ENCODE measurements around the gene TBC1D24.

Gene TBC1D24

DNA sequence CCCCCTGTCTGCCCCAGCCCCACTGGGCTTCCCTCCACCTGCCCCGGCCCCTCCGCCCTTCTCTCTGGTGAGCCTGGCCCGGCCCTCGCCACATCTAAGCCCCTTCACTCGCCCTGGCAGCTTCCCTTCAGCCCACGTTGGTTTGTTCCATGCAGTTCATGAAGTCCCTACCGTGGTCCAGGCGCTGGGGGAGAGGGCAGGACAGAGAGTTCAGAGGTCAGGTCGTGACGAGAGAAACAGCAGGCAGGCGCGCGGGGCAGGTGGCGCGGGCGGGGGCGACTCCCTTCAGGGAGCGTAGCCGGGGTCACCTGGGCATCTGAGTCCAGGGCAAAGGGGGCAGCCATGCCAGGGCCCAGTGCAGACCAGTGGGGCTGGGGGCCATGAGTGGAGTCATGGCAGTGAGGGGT lies 23.9 kb upstream of the TBC1D24 start:
- DNase-seq: no peak

DNA sequence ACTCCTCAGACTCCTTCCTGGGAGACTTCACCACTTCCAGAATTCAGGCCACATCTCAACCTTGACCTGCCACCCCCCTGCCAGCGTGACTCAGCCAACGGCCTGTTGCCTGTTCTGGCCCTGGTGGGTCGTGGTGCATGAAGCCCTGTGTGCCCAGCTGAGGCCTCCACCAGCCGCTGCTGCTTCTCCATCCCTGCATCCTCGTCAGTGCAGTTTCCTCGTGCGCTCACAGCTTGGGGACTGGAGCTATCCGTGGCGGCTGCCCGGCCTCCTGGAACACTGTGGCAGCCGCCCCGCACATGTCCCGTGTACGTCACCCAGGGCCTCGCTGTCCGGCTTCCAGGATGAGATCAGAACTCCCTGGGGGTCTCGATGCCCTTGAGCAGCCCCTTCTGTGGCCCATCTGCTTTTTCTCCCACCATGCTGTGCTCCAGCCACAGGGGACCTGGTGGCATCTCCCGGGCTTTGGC lies 23.0 kb upstream of the TBC1D24 start:
- DNase-seq: no peak

DNA sequence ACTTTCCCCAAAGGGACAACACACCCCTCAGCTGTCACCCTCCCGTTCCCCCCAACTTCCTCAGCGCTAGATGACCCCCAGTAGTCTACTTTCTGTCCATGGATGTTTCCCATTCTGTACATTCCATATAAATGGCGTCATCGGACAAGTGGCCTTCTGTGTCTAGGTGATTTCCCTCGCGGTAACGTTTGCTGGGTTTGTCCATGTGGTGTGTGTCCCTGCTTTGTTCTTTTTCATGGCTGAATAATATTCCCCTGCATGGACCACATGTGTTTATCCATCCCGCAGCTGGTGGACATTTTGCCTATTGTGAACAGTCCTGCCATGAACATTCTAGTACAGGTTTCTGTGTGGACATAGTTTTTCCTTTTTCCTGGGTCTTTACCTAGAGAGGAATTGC lies 22.3 kb upstream of the TBC1D24 start:
- DNase-seq: no peak

GRCh38 chr16:2455081-2455845 lies 19.7 kb upstream of the TBC1D24 start:
- no peak for DNase-seq

DNA sequence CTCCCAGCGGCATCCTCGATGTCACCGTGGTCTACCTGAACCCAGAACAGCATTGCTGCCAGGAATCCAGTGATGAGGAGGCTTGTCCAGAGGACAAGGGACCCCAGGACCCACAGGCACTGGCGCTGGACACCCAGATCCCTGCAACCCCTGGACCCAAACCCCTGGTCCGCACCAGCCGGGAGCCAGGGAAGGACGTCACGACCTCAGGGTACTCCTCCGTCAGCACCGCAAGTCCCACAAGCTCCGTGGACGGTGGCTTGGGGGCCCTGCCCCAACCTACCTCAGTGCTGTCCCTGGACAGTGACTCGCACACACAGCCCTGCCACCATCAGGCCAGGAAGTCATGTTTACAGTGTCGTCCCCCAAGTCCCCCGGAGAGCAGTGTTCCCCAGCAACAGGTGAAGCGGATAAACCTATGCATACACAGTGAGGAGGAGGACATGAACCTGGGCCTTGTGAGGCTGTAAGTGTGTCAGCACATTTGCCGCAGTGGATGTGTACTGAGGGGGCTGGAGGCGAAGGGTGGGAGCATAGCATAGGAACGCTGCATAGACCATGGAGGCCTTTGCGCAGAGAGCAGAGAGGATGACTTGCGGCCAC lies 18.3 kb upstream of the TBC1D24 start:
- no peak for DNase-seq

DNA sequence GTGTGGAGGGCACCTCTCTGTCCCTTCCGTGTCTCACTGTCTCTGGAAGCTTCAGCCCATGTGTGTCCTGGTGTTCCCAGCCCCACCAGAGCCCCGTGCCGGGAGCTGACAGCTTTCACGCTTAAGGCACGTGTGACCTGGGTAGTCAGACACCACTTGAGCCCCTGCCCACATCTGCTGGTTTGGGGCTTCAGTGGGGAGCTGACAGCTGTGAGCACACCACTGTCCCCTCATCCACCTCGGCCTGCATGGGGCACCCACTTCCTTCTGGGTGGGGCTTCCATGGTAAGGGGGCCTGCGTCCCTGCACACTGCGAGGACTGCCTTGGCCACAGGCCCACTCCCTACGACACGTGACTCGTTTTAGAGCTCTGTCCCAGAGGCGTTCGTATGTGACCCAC lies 17.7 kb upstream of the TBC1D24 start:
- no peak for DNase-seq

- no peak for DNase-seq
These were observed 17.0 kb upstream of the TBC1D24 start for GRCh38 chr16:2457946-2458345.

DNA sequence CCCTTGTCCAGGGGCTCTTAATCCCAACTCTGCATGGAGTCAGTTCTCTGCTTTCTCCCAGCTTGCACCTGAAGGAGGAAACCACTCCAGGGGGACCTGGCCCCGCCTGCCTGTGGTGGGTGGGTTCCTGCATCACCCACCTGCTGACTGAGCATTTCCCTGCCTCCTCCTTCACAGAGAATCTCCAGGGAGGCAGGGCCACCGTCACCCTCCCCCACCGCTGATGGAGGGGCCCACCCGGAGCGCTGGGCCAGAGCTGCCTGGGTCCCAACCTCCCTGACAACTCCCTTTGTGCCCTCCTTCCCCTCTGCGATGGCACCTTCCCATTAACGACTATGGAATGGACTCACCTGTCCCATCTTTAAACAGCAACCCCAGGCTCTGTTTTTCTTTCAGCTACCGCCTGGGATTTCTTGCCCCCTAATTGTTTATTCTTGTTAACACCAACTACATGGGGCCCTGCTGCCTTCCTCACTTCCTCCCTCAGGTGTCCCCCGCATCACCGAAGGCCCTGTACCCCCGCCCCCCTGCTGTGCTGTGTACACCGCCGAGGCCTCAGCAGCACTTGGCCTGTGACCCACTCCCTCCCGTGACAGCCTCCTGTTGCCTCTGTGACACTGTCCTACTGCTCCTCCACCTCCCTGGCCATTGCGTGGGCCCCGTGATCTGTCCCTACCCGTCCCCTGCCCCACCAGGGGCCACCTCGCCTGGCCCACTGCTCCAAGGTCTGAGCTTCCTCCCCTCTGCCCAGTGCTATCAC lies 15.9 kb upstream of the TBC1D24 start:
- no peak for DNase-seq

- DNase-seq: peak; percentile 97
These were observed 15.1 kb upstream of the TBC1D24 start, which contains the start of gene TEDC2 for GRCh38 chr16:2459647-2460390. TSS of gene TEDC2 (plus strand) at chr16:2460109. CDS start at chr16:2460145, 36 bp downstream.

GRCh38 chr16:2460391-2460713 lies 14.6 kb upstream of the TBC1D24 start:
- DNase-seq: no peak

DNA sequence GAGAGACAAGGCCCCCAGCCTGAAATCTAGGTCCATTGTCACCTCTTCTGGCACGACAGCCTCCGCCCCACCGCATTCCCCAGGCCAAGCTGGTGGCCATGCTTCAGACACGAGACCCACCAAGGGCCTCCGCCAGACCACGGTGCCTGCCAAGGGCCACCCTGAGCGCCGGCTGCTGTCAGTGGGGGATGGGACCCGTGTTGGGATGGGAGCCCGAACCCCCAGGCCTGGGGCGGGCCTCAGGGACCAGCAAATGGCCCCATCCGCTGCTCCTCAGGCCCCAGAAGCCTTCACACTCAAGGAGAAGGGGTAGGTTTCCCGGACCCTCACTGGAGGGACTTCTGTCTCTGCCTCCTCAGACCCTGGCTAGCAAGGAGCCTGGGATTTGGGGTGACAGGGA lies 14.0 kb upstream of the TBC1D24 start:
- DNase-seq: no peak

DNA sequence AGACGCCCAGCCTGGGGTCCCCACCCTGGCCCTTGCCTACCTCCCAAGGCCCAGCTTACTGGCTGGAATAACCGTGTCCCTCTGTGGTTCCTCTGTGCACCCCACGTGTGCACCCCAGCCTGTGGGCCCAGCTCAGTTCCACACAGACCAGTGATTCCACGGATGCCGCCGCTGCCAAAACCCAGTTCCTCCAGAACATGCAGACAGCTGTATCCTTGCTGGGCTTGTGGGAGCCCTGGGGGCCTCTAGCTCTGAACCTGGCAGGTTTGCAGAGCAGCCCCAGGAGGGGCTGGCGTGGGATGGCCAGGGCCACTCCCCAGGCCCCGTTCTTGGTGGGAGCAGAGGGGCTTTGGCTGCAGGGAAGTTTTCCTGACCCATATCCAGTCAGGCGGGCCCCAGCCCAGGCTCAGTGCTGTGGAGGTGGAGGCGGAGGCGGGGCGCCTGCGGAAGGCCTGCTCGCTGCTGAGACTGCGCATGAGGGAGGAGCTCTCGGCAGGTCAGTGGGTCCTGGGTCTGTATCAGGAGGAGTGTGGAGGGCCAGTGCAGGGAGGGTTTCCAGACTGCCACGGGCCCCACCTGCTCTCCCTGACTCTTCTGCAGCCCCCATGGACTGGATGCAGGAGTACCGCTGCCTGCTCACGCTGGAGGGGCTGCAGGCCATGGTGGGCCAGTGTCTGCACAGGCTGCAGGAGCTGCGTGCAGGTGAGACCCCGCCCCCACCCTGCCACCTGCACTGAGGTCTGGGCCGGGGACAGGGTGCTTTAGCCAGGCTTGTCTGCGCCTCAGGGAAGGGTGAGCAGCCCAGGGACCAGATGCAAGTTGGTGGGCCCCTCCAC lies 12.7 kb upstream of the TBC1D24 start:
- DNase-seq: no peak

GRCh38 chr16:2464333-2464732 lies 10.6 kb upstream of the TBC1D24 start:
- DNase-seq: no peak

DNA sequence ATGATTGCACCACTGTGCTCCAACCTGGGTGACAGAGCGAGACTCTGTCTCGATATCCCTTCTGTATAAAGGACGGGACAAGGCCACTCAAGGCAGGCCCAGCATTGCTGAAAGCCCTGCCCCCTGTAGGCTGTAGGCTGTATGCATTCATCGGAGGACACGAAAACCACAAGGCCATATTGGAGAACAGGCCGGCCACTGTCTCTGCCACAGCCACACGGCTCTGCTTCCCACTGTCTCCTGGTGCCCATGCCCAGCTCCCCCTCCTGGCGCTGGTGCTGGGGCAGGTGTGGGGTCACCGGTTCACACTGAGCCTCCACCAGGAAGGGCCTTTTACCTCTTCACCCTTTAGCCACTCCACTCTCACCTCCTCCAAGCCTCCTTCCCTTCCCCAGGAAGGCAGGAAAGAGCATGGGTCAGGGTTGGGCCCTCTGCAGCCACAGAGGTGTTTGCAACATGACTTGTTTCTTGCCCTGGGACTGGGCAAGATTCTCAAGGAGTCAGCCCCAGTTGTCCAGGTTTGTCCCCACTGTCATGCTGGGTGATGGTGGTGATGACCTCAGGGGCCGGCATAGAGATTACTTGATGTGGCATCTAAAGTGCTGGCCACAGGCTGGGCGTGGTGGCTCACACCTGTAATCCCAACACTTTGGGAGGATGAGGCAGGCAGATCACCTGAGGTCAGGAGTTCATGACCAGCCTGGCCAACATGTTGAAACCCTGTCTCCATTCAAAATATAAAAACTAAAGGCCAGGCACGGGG lies 9.1 kb upstream of the TBC1D24 start:
- DNase-seq: no peak

DNA sequence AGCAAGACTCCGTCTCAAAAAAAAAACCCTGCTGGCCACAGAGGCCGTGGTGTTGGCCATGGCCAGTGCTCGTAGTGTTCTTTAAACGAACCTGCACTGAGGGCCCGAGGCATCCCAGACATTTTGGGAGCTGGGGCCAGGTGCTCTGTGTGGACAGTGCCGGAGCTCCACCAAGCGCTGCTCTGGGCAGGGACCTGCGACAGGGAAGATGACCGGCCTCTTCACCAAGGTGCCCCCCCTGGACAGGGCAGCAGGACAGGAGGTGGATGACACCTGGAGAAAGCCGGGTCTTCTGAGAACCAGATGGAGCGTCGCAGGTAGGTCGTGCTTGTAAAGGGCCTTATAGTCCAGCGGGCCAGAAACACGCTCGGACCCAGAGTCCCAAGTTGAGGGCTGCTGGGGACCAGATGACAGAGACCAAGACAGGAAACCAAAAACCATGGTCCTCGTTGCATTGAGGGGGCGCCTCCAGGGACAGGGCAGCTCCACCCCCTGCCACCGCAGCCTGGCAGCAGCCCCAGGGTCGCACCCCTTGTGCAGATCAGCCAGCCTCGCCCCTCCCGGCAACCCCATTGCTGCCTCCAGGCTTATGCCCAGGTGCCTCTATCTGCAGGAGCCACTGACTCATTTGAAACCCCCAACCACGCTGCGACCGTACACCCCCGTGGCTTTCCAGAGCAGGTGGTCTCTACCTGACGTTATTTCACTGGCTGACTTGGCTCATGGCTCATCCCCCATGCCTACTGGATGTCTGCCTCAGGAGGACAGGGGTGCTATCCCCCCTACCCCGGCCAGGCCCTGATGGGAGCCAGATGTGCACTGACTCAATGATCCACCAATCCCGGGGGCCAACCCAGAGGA lies 8.0 kb upstream of the TBC1D24 start:
- no peak for DNase-seq

DNA sequence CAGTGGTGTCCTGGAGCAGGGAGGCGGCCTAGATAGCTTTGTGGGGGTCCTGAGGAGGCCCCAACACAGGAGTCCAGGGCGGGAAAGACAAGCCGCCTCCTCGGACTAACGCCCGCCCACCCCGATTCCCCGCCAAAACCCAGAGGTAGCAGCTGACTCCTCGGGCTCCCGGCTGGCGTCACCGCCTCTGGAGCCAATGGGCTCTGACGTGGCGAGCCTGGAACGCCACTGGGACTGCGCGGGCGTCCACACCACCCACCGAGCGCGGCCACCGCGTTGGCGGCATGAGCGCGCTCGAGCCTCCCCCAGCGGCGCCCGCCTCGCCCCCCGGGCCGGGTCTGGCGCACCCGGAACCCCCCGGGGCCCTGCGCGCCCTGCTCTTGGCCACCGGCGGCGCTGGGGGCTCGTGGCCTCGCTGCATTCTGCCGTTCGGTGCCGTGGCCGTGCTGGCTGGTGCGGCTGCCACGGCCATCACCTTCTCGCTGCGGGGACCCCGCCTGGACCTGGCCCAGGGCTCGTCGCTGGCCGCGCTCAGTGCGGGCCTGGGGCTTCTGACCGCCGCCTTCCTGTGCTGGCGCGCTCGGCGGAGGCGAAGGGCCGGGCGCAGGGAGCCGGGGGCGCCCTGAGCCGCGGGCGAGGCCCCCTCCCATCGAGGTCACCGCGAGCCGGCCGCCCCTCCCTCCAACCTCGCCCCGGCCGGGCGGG lies 7.2 kb upstream of the TBC1D24 start:
- DNase-seq: no peak

GRCh38 chr16:2468233-2468724 lies 6.6 kb upstream of the TBC1D24 start:
- no peak for DNase-seq

GRCh38 chr16:2468725-2469398 lies 6.1 kb upstream of the TBC1D24 start:
- no peak for DNase-seq

Data from activated CD4-positive, alpha-beta T cell treated with anti-CD3 and anti-CD28 coated beads, Interleukin-2, amount 50 U/mL, for 1 hour (primary cell).